ENCODE measurements around the gene PARVG.

PARVG gene

DNA sequence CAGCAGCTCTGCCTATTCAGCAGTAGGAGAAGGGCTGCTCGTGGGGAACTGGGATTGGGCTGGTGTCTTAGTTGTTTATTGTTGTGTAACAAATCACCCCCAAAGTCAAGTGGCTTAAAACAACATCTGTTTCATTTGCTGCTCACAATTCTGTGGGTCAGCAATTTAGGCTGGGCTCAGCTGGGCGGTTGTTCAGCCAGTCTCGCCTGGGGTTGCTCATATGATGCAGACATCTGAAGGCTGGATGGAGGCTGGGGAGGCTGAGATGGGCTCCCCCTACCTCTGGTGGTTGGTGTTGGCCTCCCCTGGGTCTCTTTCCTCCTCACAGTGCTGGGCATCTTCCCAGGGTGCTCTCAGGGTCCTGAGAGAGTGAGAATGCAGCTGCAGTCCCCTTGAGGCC is 43.3 kb upstream of the PARVG start:
- Histone ChIP-seq H3K36me3 (ENCODE audit: insufficient read depth, low read length) (no peaks in the 10 kb centered on the region), H3K9ac (ENCODE audit: insufficient read length) (no peak overlapping the region), H3K27ac (no peak overlapping the region), H3K4me3 (no peak overlapping the region), H3K9me3 (ENCODE audit: low read depth, low read length) (no peaks in the 10 kb centered on the region)
- TF ChIP-seq POLR2AphosphoS5 (IDR thresholded peaks at IDR 0.05; ENCODE audit: borderline replicate concordance, low read depth, low read length) (no peak), EZH2 (IDR thresholded peaks at IDR 0.05) (no peak), FOXP2 (optimal IDR thresholded peaks at IDR 0.05; ENCODE audit: control extremely low read depth, extremely low read length, insufficient read depth) (no peak)
- no peak for DNase-seq (ENCODE audit: low read depth, low spot score)

DNA sequence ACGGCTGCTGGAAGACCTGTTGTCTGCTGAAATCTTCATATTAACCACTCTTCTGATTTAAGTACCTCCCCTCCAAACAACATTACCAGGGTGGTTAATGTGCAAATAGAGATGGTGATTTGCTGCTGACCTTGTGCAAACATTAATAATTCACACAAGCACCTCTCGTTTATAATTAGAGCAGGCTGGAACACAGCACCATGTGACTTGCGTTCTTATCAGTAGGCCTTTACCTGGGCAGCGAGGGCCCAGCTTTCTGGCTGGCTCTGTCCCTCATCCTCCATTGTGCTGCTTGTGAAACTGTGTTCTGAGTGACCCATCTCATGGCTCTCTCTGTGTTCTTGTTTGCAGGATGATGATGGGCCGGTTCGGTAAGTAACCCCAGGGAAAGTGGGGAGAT is 41.0 kb upstream of the PARVG start:
- no peak for DNase-seq (ENCODE audit: low read depth, low spot score)
- TF ChIP-seq FOXP2 (optimal IDR thresholded peaks at IDR 0.05; ENCODE audit: control extremely low read depth, extremely low read length, insufficient read depth), result no peak
- TF ChIP-seq EZH2 (IDR thresholded peaks at IDR 0.05), result no peak
- no peak for TF ChIP-seq POLR2AphosphoS5 (IDR thresholded peaks at IDR 0.05; ENCODE audit: borderline replicate concordance, low read depth, low read length)
- Histone ChIP-seq H3K36me3 (ENCODE audit: insufficient read depth, low read length) (no peaks in the 10 kb centered on the region), H3K4me3 (no peak overlapping the region), H3K9ac (ENCODE audit: insufficient read length) (no peak overlapping the region), H3K27ac (no peak overlapping the region), H3K9me3 (ENCODE audit: low read depth, low read length) (no peaks in the 10 kb centered on the region)

DNA sequence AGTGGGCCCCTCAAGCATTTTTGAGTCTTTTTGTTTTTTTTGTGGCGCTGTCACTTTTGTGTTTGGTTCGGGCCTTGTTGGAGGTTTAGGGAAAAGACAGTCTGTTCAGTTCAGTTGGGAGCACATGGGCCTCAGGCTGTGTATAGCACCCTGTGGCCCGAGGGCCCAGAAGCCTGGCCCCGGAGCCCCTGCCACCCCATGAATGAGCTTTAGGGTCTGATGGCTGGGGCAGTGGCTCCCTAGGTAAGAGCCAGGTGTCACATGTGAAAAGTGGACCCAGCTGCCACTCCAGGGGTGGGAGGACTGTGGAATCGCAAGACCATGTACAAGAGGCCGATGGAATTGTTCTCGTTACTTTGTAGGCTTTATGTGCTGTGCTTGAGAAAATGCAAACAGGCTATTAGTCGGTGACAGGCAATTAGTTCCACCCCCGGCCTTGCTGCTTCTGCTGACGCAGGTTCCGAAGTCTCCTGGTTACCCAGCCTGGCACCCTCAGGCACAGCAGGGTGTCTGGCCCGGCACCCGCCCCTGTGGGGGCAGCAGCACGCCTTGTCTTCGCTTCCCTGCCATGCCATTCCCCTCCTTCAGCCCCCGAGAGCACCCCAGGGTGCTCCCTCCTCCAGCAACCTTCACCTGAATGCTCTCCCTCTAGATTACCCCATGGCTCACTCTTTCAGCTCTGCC is 38.2 kb upstream of the PARVG start:
- no peak for DNase-seq (ENCODE audit: low read depth, low spot score)
- Histone ChIP-seq H3K9me3 (ENCODE audit: low read depth, low read length) (no peaks in the 10 kb centered on the region), H3K27ac (peak overlapping the region; percentile 73), H3K36me3 (ENCODE audit: insufficient read depth, low read length) (no peaks in the 10 kb centered on the region), H3K4me3 (peak overlapping the region; percentile 14; the same call in 1 of the 2 replicates), H3K9ac (ENCODE audit: insufficient read length) (no peak overlapping the region)
- TF ChIP-seq FOXP2 (optimal IDR thresholded peaks at IDR 0.05; ENCODE audit: control extremely low read depth, extremely low read length, insufficient read depth), result no peak
- peak; percentile 33; the same call in 1 of the 2 replicates for TF ChIP-seq POLR2AphosphoS5 (IDR thresholded peaks at IDR 0.05; ENCODE audit: borderline replicate concordance, low read depth, low read length)

DNA sequence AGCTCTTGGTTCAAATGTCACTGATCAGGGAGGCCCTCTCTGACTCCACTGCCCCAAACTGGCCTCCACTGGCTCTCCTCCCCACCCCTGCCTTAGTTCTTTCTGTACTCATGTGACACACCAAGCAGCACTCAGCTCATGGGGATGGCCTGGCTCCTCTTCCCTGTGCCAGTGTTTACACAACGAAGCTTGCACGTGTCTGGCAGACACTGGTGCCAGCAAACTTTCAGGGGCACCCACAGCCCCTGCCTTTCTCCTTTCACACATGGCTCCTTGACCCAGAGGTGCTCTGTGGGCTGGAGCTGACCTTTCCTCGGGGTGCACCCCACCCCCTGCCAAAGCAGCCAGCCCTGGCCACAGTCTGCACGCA is 37.6 kb upstream of the PARVG start:
- TF ChIP-seq POLR2AphosphoS5 (IDR thresholded peaks at IDR 0.05; ENCODE audit: borderline replicate concordance, low read depth, low read length) (no peak), EZH2 (IDR thresholded peaks at IDR 0.05) (no peak), FOXP2 (optimal IDR thresholded peaks at IDR 0.05; ENCODE audit: control extremely low read depth, extremely low read length, insufficient read depth) (no peak)
- H3K36me3 ChIP-seq (ENCODE audit: insufficient read depth, low read length), result no peaks in the 10 kb centered on the region
- no peak for DNase-seq (ENCODE audit: low read depth, low spot score)

DNA sequence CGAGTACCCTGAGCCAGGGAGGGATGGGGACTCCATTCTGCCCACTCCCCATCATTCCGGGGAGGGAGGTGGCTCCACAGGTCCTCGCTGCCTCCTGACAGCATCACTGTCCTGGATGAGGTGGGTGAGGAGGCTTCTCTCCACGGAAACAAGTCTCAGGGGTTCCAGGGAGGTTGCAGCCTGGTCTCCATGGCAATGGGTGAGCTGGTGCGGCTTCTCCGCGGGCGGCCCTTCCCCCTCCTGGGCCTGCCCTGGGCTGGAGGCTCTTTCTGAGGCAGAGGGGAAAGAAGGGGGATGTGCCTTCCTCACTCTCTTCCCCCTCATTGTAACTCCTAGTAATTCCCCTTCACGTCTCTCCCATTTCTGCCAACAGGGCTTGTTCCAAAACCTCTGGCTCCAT is 37.1 kb upstream of the PARVG start:
- no peak overlapping the region for H3K4me3 ChIP-seq
- DNase-seq (ENCODE audit: low read depth, low spot score), result no peak
- no peaks in the 10 kb centered on the region for H3K9me3 ChIP-seq (ENCODE audit: low read depth, low read length)
- H3K36me3 ChIP-seq (ENCODE audit: insufficient read depth, low read length), result no peaks in the 10 kb centered on the region
- H3K27ac ChIP-seq, result no peak overlapping the region
- TF ChIP-seq FOXP2 (optimal IDR thresholded peaks at IDR 0.05; ENCODE audit: control extremely low read depth, extremely low read length, insufficient read depth) (no peak), EZH2 (IDR thresholded peaks at IDR 0.05) (no peak), POLR2AphosphoS5 (IDR thresholded peaks at IDR 0.05; ENCODE audit: borderline replicate concordance, low read depth, low read length) (no peak)
- H3K9ac ChIP-seq (ENCODE audit: insufficient read length), result no peak overlapping the region

More for the DNA sequence above, 37.6 kb upstream of the PARVG start:
- Histone ChIP-seq H3K27ac (peak overlapping the region; percentile 73), H3K9me3 (ENCODE audit: low read depth, low read length) (no peaks in the 10 kb centered on the region), H3K9ac (ENCODE audit: insufficient read length) (no peak overlapping the region), H3K4me3 (no peak overlapping the region)

DNA sequence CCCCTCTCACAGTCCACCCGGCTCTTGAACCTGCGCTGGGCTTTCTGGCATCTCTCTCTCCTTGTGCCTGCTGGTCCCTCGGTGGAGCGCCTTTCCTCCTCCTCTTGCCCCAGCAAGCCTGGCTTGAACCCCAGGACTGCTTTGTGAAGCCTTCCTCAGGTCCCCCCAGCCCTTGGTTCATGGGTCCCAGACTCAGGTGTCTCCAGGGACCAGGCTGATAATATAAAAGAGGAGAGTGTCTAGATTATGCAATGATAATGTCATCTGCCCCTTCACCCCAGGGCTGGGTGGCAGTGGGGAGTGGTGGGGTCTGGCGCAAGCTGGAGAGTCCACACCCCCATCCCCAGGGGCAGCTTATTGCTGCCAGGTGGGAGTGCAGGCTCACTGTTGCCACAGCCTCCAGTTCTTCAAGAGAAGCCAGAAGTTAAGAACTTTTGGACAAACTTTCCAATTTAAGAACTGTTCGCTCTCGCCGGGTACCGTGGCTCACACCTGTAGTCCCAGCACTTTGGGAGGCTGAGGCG is 36.6 kb upstream of the PARVG start:
- H3K9ac ChIP-seq (ENCODE audit: insufficient read length), result no peak overlapping the region
- no peak for DNase-seq (ENCODE audit: low read depth, low spot score)
- H3K4me3 ChIP-seq, result no peak overlapping the region
- H3K27ac ChIP-seq, result no peak overlapping the region
- H3K9me3 ChIP-seq (ENCODE audit: low read depth, low read length), result no peaks in the 10 kb centered on the region
- no peak for TF ChIP-seq EZH2 (IDR thresholded peaks at IDR 0.05)
- no peak for TF ChIP-seq POLR2AphosphoS5 (IDR thresholded peaks at IDR 0.05; ENCODE audit: borderline replicate concordance, low read depth, low read length)
- H3K36me3 ChIP-seq (ENCODE audit: insufficient read depth, low read length), result no peaks in the 10 kb centered on the region

DNA sequence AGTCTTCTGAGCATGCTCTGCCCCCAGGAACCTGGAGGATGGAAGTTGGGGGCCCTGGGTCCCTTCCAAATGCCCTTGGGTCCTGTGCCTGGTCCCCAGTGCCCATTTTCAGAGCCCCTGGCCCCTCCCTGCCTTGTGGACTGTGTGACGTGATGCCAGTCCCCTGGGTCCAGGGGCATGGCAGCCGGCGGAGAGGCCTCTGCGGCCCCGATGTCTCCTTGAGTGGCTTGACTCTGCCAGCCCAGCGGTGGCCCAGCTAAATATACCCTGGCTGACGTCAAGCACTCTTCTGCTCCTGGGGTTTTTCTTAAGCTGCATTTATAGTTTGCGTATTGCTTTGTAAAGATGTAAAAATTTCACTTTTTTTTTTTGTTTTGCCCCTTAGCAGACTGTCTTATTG is 35.2 kb upstream of the PARVG start:
- H3K27ac ChIP-seq, result peak overlapping the region; percentile 97
- no peak for TF ChIP-seq EZH2 (IDR thresholded peaks at IDR 0.05)
- peak overlapping the region; percentile 43 for H3K9ac ChIP-seq (ENCODE audit: insufficient read length)
- H3K4me3 ChIP-seq, result peak overlapping the region; percentile 58; the same call in 1 of the 2 replicates
- H3K9me3 ChIP-seq (ENCODE audit: low read depth, low read length), result no peaks in the 10 kb centered on the region
- H3K36me3 ChIP-seq (ENCODE audit: insufficient read depth, low read length), result no peaks in the 10 kb centered on the region
- DNase-seq (ENCODE audit: low read depth, low spot score), result no peak

DNA sequence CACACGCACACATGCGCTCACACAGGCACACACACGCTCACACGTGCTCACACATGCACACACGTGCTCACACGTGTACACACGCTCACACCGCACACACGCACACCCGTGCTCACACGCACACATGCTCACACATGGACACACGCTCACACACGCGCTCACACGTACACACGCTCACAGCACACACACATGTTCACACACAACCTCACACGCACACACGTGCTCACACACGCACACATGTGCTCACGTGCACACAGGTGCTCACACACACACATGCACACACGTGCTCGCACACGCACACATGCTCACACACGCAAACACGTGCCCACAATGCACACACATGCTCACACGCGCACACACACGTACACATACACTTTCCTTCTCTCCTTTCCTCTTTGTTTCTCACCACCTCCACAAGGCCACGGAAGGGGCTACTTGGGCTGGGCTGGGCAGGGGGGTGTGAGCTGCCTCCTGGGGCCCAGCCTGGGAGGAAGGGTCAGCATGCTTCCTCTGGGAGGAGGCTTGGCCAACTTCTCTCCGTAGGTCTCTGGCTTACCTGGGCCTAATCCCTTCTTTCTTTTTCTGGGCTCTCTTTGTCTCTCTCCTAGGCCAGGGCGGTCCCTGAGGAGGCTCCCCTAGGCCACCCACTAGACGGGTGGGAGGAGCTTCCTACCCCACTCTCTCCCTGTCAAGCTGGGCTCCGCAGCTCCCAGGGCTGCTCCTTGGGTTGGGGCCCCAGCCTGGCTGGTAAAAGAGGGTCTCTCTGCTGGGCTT is 34.5 kb upstream of the PARVG start:
- Histone ChIP-seq H3K36me3 (ENCODE audit: insufficient read depth, low read length) (no peaks in the 10 kb centered on the region), H3K9me3 (ENCODE audit: low read depth, low read length) (no peaks in the 10 kb centered on the region), H3K9ac (ENCODE audit: insufficient read length) (peak overlapping the region; percentile 74), H3K27ac (peak overlapping the region; percentile 97), H3K4me3 (peak overlapping the region; percentile 58)
- DNase-seq (ENCODE audit: low read depth, low spot score), result no peak
- TF ChIP-seq FOXP2 (optimal IDR thresholded peaks at IDR 0.05; ENCODE audit: control extremely low read depth, extremely low read length, insufficient read depth) (no peak), POLR2AphosphoS5 (IDR thresholded peaks at IDR 0.05; ENCODE audit: borderline replicate concordance, low read depth, low read length) (no peak), EZH2 (IDR thresholded peaks at IDR 0.05) (no peak)

Data from SK-N-MC (cell line).